GM23338 (cell line): Measurements from ENCODE around the gene ANKRD55. TPM values are rescaled to one million over a fixed set of nuclear protein-coding genes. Genes with fewer than 3 reads are reported as not detected.
A peak's percentile ranks its signal among the peaks of the same experiment; 100 is the strongest.

Experiments
- ATAC-seq: fragments of 200-7000 bp; cut with Tn5 transposase; 3 replicates; pipeline ENCODE4 v1.9.1; 2020
- DNase-seq: peaks from one replicate; pipeline ENCODE4 v3.0.0-alpha.2; 2015; ENCODE audit warnings: low spot score
- H2AFZ ChIP-seq: fragments of 200-600 bp; sonication (generic); 2 replicates; pipeline ENCODE4 v1.8.0; 2016; ENCODE audit warnings: antibody characterized with exemption, mild to moderate bottlenecking, moderate library complexity
- H3F3A ChIP-seq: fragments of 200-600 bp; sonication (generic); replicated peaks from 2 replicates; pipeline ENCODE4 v1.8.0; 2017; ENCODE audit warnings: antibody characterized with exemption, mixed run types, low read depth
- H3K27ac ChIP-seq: fragments of 200-600 bp; sonication (generic); 2 replicates; pipeline ENCODE4 v1.6.1; 2016; ENCODE audit warnings: low read depth
- H3K27me3 ChIP-seq: fragments of 200-600 bp; sonication (generic); 2 replicates; pipeline ENCODE4 v1.8.0; 2016; ENCODE audit warnings: mild to moderate bottlenecking, mixed run types, moderate library complexity; ENCODE audit not compliant: insufficient read depth
- H3K36me3 ChIP-seq: fragments of 200-600 bp; sonication (generic); 2 replicates; pipeline ENCODE4 v1.8.0; 2016; ENCODE audit warnings: mild to moderate bottlenecking; ENCODE audit not compliant: insufficient read depth
- H3K4me1 ChIP-seq: fragments of 200-600 bp; sonication (generic); 2 replicates; pipeline ENCODE4 v1.8.0; 2016; ENCODE audit warnings: mild to moderate bottlenecking, moderate library complexity; ENCODE audit not compliant: insufficient read depth
- H3K4me2 ChIP-seq: fragments of 200-600 bp; sonication (generic); 2 replicates; pipeline ENCODE4 v1.7.1; 2017; ENCODE audit warnings: mixed run types
- H3K4me3 ChIP-seq: fragments of 200-600 bp; sonication (generic); 2 replicates; pipeline ENCODE4 v1.6.1; 2016; ENCODE audit warnings: mixed run types
- H3K79me2 ChIP-seq: fragments of 200-600 bp; sonication (generic); replicated peaks from 2 replicates; pipeline ENCODE4 v1.8.0; 2017; ENCODE audit warnings: mild to moderate bottlenecking; ENCODE audit not compliant: insufficient read depth
- H3K9me2 ChIP-seq: fragments of 200-600 bp; sonication (generic); 2 replicates; pipeline ENCODE4 v1.8.0; 2017; ENCODE audit not compliant: insufficient read depth
- H4K20me1 ChIP-seq: fragments of 200-600 bp; sonication (generic); replicated peaks from 2 replicates; pipeline ENCODE4 v1.8.0; 2017; ENCODE audit warnings: mild to moderate bottlenecking; ENCODE audit not compliant: insufficient read depth
- H3K27ac Mint-ChIP-seq: 2 replicates; pipeline ENCODE4 v1.8.0; 2020; ENCODE audit warnings: inconsistent platforms, mild to moderate bottlenecking, moderate library complexity, mixed read lengths
- H3K27me3 Mint-ChIP-seq: 3 replicates; pipeline ENCODE4 v1.8.0; 2022; ENCODE audit warnings: low read depth, mild to moderate bottlenecking, moderate library complexity, mixed read lengths, inconsistent platforms; ENCODE audit not compliant: insufficient read depth, poor library complexity
- H3K36me3 Mint-ChIP-seq: 3 replicates; pipeline ENCODE4 v1.8.0; 2021; ENCODE audit warnings: low read depth, mild to moderate bottlenecking, inconsistent platforms, moderate library complexity, mixed read lengths
- H3K4me1 Mint-ChIP-seq: 3 replicates; pipeline ENCODE4 v1.8.0; 2020; ENCODE audit warnings: mild to moderate bottlenecking, inconsistent platforms, mixed read lengths
- H3K4me3 Mint-ChIP-seq: 3 replicates; pipeline ENCODE4 v1.8.0; 2021; ENCODE audit warnings: moderate library complexity, mild to moderate bottlenecking, inconsistent platforms, mixed read lengths
- H3K9me3 Mint-ChIP-seq: 3 replicates; pipeline ENCODE4 v1.8.0; 2020; ENCODE audit warnings: moderate library complexity, mild to moderate bottlenecking, inconsistent platforms, mixed read lengths
- ETS1 ChIP-seq: IDR thresholded peaks from 2 replicates; pipeline ENCODE4 v1.6.1; 2016; ENCODE audit warnings: antibody characterized with exemption
- EZH2 ChIP-seq: fragments of 200-600 bp; sonication (generic); IDR thresholded peaks from one replicate; pipeline ENCODE4 v1.8.0; 2017; ENCODE audit warnings: antibody characterized with exemption, mild to moderate bottlenecking, low read depth; ENCODE audit not compliant: unreplicated experiment
- EZH2phosphoT487 ChIP-seq: fragments of 200-600 bp; sonication (generic); IDR thresholded peaks from one replicate; pipeline ENCODE4 v1.8.1; 2018; ENCODE audit warnings: antibody characterized with exemption; ENCODE audit not compliant: unreplicated experiment
- JUNB ChIP-seq: IDR thresholded peaks from one replicate; pipeline ENCODE4 v1.6.1; 2016; ENCODE audit warnings: antibody characterized with exemption; ENCODE audit not compliant: unreplicated experiment
- NANOG ChIP-seq: IDR thresholded peaks from 2 replicates; pipeline ENCODE4 v1.6.1; 2016; ENCODE audit warnings: antibody characterized with exemption, borderline replicate concordance
- POLR2AphosphoS5 ChIP-seq: IDR thresholded peaks from 2 replicates; pipeline ENCODE4 v1.6.1; 2016; ENCODE audit warnings: antibody characterized with exemption, low read depth
- REST ChIP-seq: IDR thresholded peaks from one replicate; pipeline ENCODE4 v1.6.1; 2018; ENCODE audit warnings: antibody characterized with exemption; ENCODE audit not compliant: unreplicated experiment
- STAT1 ChIP-seq: IDR thresholded peaks from one replicate; pipeline ENCODE4 v1.6.1; 2016; ENCODE audit warnings: antibody characterized with exemption; ENCODE audit not compliant: unreplicated experiment
- ZNF114 ChIP-seq: fragments of 250-450 bp; sonication (Bioruptor Pico); IDR thresholded peaks from 2 replicates; pipeline ENCODE4 v1.5.0; 2020; ENCODE audit warnings: mild to moderate bottlenecking, moderate library complexity
- ZNF331 ChIP-seq: fragments of 250-450 bp; sonication (Bioruptor Pico); IDR thresholded peaks from 2 replicates; pipeline ENCODE4 v1.5.0; 2020; ENCODE audit warnings: low read depth, mild to moderate bottlenecking, moderate library complexity
- ZNF462 ChIP-seq: fragments of 250-450 bp; sonication (Bioruptor Pico); IDR thresholded peaks from 2 replicates; pipeline ENCODE4 v1.5.0; 2020; ENCODE audit warnings: mild to moderate bottlenecking, moderate library complexity
- polyA plus RNA-seq: library from polyadenylated mRNA; unstranded; fragments of >200 nt; fragmentation: Nextera tagmentation; extraction: Ambion mirVana; gene quantifications from 2 replicates; pipeline ENCODE4 v1.2.1, GENCODE V29; 2016
- total RNA-seq: library from RNA; depleted of rRNA; stranded (reverse); fragments of >200 nt; shearing (Covaris generic); gene quantifications from 2 replicates; pipeline ENCODE4 v1.2.3, GENCODE V29; 2014

Gene ANKRD55
- total and polyA plus RNA-seq, 2 experiments from 2014 or later: not detected

GRCh38 chr5:56052735-56053134 is 180.4 kb downstream of the ANKRD55 start:
- no peak for TF ChIP-seq ZNF114
- no peaks in the 10 kb centered on the region for H3F3A ChIP-seq
- no peak overlapping the region for H2AFZ ChIP-seq
- no peaks in the 10 kb centered on the region for H3K9me2 ChIP-seq
- Mint-ChIP-seq H3K4me3 (no peak overlapping the region), H3K27ac (no peak overlapping the region), H3K36me3 (no peaks in the 10 kb centered on the region; the same call in 2 of the 3 replicates), H3K4me1 (no peaks in the 10 kb centered on the region), H3K9me3 (peaks cover 8% of the 10 kb centered on the region; the same call in 1 of the 3 replicates), H3K27me3 (no peaks in the 10 kb centered on the region)
- no peak overlapping the region for H3K4me3 ChIP-seq
- DNase-seq (no peak), ATAC-seq (no peak)
- H3K4me1 ChIP-seq: no peaks in the 10 kb centered on the region
- no peaks in the 10 kb centered on the region for H3K36me3 ChIP-seq
- no peaks in the 10 kb centered on the region for H3K27me3 ChIP-seq
- H3K4me2 ChIP-seq: no peak overlapping the region
- H3K27ac ChIP-seq: no peak overlapping the region
- H3K79me2 ChIP-seq: no peaks in the 10 kb centered on the region
- no peaks in the 10 kb centered on the region for H4K20me1 ChIP-seq

GRCh38 chr5:56050551-56051255 is 182.4 kb downstream of the ANKRD55 start:
- no peaks in the 10 kb centered on the region for H3K4me1 ChIP-seq
- peak; percentile 9 for DNase-seq
- ATAC-seq: no peak
- no peak overlapping the region for H2AFZ ChIP-seq
- no peaks in the 10 kb centered on the region for H3K79me2 ChIP-seq
- H3F3A ChIP-seq: no peaks in the 10 kb centered on the region
- no peak overlapping the region for H3K27ac ChIP-seq
- no peak overlapping the region for H3K27ac Mint-ChIP-seq
- H3K4me2 ChIP-seq: no peak overlapping the region
- H3K9me2 ChIP-seq: no peaks in the 10 kb centered on the region
- no peak overlapping the region for H3K4me3 ChIP-seq
- no peak overlapping the region for H3K4me3 Mint-ChIP-seq
- H3K36me3 ChIP-seq: no peaks in the 10 kb centered on the region
- H3K9me3 Mint-ChIP-seq: peaks cover 8% of the 10 kb centered on the region; the same call in 1 of the 3 replicates
- no peaks in the 10 kb centered on the region for H4K20me1 ChIP-seq
- H3K27me3 ChIP-seq: no peaks in the 10 kb centered on the region
- H3K36me3 Mint-ChIP-seq: no peaks in the 10 kb centered on the region; the same call in 2 of the 3 replicates
- no peaks in the 10 kb centered on the region for H3K4me1 Mint-ChIP-seq
- peaks cover 2% of the 10 kb centered on the region for H3K27me3 Mint-ChIP-seq
- no peak for TF ChIP-seq ZNF462
- TF ChIP-seq ZNF331 (CRISPR knock-in tag): no peak
- no peak for TF ChIP-seq ETS1
- TF ChIP-seq EZH2phosphoT487: no peak
- no peak for TF ChIP-seq STAT1
- TF ChIP-seq EZH2: no peak
- TF ChIP-seq POLR2AphosphoS5: no peak
- TF ChIP-seq NANOG: no peak
- TF ChIP-seq REST: no peak
- TF ChIP-seq JUNB: no peak
- no peak for TF ChIP-seq ZNF114
